DMS53 (cell line): Measurements from ENCODE around the gene SLC12A7.
A peak's percentile ranks its signal among the peaks of the same experiment; 100 is the strongest.

Experiments
- DNase-seq: peaks from one replicate; lab custom pipeline; 2025; lab: John Stamatoyannopoulos, UW

Gene SLC12A7

GRCh38 chr5:1019001-1019905, 92.6 kb downstream of the SLC12A7 start:
- no peak for DNase-seq

- no peak for DNase-seq
Observed at GRCh38 chr5:1018596-1018995, 93.3 kb downstream of the SLC12A7 start.

- DNase-seq = no peak
Observed at GRCh38 chr5:1017691-1018455, 94.0 kb downstream of the SLC12A7 start.

GRCh38 chr5:1017056-1017455, 94.8 kb downstream of the SLC12A7 start:
- no peak for DNase-seq

- DNase-seq = no peak
Observed at GRCh38 chr5:1016476-1016875, 95.4 kb downstream of the SLC12A7 start.

GRCh38 chr5:1016036-1016435, 95.8 kb downstream of the SLC12A7 start:
- no peak for DNase-seq

- no peak for DNase-seq
Observed at GRCh38 chr5:1015507-1015906, 96.4 kb downstream of the SLC12A7 start.

- DNase-seq = no peak
Observed at GRCh38 chr5:1014781-1015221, 97.1 kb downstream of the SLC12A7 start.

- DNase-seq = no peak
Observed at GRCh38 chr5:1014346-1014745, 97.5 kb downstream of the SLC12A7 start.

GRCh38 chr5:1013948-1014301, 97.9 kb downstream of the SLC12A7 start:
- no peak for DNase-seq

- DNase-seq = no peak
Observed at GRCh38 chr5:1013238-1013947, 98.5 kb downstream of the SLC12A7 start.

- DNase-seq = no peak
Observed at GRCh38 chr5:1012900-1013237, 99.0 kb downstream of the SLC12A7 start.

GRCh38 chr5:1012313-1012841, 99.5 kb downstream of the SLC12A7 start:
- no peak for DNase-seq

GRCh38 chr5:1011741-1012312, 100.0 kb downstream of the SLC12A7 start:
- no peak for DNase-seq

GRCh38 chr5:1011226-1011631, 100.6 kb downstream of the SLC12A7 start:
- peak; percentile 94 for DNase-seq

GRCh38 chr5:1010641-1011046, 101.2 kb downstream of the SLC12A7 start:
- DNase-seq = peak; percentile 95

GRCh38 chr5:1010181-1010510, 101.7 kb downstream of the SLC12A7 start:
- DNase-seq = peak; percentile 76

- DNase-seq = peak; percentile 51
Observed at GRCh38 chr5:1009359-1010180, 102.3 kb downstream of the SLC12A7 start.

GRCh38 chr5:1008451-1009358, 103.2 kb downstream of the SLC12A7 start, which contains the start of gene NKD2:
NKD2 (plus strand) TSS chr5:1008802; CDS start chr5:1009058, 256 bp downstream.
- DNase-seq = peak; percentile 74
